Epithelial cell of prostate (primary cell): ENCODE measurements around the gene WBP1.
"Not testable (repeated sequence)": the region's sequence is repeated elsewhere in the genome, so short reads cannot be mapped to it uniquely, and the experiment has no call there.

Source experiments
- DNase-seq: peaks from one replicate; pipeline ENCODE4 v3.0.0-alpha.2; 2011; ENCODE audit warnings: low read depth, low spot score
- H3K27ac ChIP-seq: fragments of 450-650 bp; 2 replicates; pipeline ENCODE4 v1.5.1; 2017; ENCODE audit warnings: mild to moderate bottlenecking

The WBP1 gene

DNA sequence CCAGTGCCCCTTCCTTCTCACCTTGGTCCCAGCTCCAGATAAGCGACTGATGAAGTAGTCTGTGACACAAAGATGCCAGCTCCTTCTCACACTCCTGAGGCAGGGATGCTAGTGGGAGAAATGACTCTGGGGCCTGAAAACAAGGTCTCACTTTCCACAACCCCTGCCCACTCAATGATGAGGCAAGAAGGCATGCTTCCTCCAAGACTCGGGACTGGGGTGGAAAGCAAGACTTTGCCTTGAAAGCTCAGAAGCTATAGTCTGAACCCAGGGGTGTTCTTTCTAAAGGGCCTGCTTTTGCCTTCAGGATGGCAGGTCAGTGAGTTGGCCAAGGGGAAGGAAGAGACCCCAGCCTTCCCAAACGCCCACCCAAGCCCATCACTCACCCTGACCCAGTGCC lies 23.2 kb downstream of the WBP1 start:
- no peak overlapping the region for H3K27ac ChIP-seq
- no peak for DNase-seq

DNA sequence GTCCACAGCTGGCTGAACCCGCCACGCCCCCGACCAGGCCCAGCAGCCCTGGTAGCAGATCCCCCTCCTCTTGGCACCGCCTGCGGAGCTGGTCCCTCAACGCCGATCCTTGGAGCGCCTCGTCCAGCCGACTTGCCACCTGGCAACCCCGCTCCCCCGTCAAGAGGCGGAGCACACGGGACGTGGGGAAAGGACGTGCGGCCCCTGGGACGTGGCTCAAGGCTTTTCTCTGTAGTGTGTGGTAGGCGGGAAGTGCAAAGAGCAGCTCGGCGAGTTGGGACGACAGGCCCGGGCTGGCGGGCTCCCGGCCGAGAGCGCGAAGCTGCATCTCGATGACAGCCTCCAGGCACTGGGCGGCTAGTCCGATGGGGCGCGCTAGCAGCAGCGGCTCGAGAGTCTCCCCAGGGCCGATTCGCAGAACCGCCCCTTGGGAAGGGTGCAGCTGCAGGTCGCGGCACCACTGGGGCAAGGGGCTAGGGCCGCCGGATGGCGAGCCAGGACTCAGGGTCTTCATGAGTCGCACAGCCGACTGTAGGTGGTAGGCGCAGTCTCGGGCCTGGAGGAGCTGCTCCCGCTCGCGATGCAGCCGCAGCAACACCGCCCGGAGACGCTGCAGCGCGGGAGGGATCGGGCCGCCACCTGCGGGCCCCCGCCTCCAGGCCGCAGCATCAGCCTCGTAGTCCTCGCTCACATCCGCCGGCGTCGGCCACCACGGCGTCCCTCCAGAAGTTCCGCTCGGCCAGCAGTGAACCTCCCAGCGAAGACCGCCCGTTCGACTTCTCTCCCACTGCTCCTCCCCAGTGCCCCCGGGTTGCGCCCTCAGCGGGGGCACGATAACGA lies 23.9 kb downstream of the WBP1 start:
- H3K27ac ChIP-seq, result peak overlapping the region; percentile 80
- no peak for DNase-seq

DNA sequence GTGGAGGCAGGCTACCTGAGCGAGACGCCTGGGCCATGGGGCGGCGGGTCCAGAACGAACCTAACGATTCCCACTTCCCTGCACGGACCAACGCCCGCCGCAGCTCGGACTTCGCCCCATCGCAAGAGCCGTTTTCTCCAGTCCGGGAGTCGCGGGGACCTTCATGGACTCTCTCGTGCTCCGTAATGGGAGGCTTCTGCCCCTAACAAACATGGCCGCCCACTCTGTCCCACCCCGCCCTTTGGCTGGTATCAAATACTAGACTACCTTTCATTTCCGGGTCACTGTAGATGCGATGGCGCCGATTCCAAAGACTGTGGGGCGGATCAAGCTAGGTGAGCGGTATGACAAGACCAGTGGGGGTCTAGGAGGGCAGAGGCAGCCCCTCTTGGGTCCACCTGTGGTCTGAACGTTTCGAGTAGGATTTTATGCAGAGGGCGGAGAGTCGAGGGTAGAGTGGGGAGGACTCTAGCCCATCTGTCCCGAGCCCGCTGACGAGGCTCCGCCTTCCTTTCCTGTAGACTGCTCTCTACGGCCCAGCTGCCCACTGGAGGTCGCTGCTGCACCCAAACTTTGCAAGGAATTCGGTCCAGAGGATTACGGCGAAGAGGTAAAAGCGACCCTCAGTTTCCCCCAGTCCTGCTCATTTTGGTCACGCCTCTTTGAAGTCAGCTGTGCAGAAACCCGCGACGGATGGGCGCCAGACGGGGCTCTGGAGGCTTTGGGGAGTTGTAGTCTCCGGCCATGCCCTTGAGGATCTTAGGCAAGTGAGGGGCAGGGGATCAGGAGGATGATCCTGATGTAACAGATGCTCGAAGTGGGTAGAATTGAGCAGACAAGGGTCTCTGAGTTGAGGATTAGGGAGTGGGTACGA lies 24.8 kb downstream of the WBP1 start, which contains the start of the genes CCDC142 and TTC31:
Gene CCDC142, minus strand, starts transcription at position 198 of the 874 bp plus-strand sequence. Its CDS starts 161 bp downstream, at position 37.
Gene TTC31, plus strand, starts transcription at position 281 of the 874 bp plus-strand sequence. Its CDS starts 15 bp downstream, at position 296.
- peak within 1 kb of the TSS; percentile 80 for H3K27ac ChIP-seq
- DNase-seq, result peak; percentile 60

DNA sequence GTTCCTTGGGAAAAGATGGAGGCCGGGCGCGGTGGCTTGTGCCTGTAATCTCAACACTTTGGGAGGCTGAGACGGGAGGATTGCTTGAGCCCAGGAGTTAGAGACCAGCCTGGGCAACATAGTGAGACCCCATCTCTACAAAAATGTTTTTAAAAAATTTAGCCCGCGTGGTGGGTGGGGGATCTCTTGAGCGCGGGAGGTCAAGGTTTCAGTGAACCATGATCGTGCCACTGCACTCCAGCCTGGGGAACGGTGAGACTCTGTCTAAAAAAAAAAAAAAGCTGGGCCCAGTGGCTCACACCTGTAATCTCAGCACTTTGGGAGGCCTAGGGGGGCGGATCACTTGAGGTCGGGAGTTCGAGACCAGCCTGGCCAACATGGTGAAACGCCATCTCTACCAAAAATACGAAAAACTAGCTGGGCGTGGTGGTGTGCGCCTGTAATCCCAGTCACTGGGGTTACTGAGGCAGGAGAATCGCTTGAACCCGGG lies 25.5 kb downstream of the WBP1 start:
- H3K27ac ChIP-seq, result peak overlapping the region; percentile 80
- DNase-seq, result not testable (repeated sequence)

DNA sequence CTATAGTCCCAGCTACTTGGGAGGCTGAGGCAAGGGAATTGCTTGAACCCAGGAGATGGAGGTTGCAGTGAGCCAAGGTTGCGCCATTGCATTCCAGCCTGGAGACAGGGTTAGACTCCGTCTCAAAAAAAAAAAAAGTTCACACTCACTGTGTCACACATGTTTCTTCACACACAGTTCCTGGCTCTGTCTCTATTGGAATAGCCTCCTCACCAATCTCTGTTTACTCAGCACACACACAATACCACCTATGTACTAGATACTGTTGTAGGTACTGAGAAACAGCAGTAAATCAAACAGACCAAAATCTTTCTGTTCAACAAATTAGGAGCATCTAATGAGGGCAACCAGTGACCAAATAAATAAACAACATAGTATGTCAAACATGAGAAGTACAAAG lies 27.9 kb downstream of the WBP1 start:
- H3K27ac ChIP-seq, result no peak overlapping the region
- DNase-seq, result no peak

DNA sequence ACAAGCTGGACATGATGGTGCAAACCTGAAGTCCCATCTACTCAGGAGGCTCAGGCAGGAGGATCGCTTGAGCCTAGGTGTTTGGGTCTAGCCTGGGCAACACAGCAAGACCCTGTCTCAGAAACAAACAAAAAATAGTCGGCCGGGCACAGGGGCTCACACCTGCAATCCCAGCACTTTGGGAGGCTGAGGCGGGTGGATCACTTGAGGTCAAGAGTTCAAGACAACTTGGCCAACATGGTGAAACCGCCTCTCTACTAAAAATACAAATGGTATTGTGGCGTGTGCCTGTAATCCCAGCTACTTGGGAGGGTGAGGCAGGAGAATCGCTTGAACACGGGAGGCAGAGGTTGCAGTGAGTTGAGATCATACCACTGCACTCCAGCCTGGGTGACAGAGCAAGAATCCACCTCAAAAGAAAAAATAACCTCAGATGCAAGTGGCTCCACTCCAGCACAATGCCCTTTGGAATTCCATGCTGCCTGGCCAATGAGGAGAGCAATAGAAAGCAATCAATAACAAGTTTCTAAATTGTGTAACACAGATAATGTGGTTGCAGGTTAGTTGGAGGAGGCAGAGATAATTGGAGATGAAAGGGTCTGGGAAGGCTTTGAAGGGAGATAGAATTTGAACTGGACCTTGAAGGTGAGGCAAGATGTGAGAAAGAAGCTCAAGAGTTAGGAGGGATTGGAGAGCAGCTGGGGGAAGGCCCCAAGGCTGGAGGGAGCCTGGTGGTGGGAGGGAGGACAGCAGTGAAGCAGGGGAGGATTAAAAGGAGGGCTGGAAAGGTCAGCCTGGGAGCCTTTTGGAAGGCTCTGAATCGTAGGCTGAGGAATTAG lies 30.6 kb downstream of the WBP1 start:
- H3K27ac ChIP-seq, result peak overlapping the region; percentile 56
- no peak for DNase-seq

DNA sequence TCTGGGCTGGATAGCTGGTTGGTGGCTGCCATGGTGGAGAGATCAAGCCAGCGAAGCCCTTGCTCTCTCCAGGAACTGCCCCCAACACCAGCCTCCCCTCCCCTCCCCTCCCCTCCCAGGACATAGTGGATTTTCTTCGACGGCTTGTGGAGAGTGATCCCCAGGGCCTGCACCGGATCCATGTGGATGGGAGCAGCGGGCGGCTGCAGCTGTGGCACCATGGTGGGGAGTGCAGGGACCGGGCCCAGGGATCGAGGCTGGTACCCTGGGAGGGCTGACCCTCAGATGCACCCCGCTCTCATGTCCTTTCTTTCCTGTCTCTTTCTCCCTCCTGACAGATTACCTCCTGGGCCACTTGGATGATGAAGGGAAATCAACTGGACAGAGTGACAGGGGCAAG lies 31.7 kb downstream of the WBP1 start:
- no peak overlapping the region for H3K27ac ChIP-seq
- no peak for DNase-seq

DNA sequence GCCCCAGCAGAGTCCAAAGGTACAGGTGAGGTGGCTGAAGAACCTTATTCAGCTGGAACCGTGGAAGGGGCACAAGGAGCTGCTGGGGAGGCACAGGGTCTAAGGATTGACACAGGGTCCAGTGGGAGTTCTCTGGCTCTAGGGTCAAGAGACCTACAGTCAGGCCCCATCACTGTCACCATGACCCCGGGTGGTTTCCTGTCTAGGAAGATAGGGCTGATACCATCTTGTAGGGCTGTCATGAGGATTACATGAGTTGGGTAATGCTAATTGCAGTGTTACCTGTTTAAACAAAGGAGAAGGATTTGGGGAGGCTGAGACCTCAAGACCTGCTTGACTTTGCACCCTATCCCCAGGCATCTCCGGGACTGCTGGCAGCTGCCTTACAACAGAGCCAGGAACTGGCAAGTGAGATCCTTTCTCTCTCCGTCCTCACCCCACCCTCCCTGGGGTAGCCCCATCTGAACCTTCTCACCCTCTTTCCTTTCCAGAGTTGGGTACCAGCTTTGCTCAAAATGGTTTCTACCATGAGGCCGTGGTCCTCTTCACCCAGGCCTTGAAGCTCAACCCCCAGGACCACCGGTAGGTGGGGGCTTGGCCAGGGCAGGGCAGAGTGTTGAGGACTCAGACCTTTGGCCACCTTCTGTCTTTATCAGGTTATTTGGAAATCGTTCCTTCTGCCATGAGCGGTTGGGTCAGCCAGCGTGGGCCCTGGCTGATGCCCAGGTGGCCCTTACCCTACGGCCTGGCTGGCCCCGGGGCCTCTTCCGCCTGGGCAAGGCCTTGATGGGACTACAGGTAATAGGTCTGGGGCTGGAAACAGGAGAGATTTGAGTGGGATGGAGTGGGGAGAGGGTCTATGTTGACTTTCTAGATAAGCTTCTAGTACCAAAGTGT lies 33.7 kb downstream of the WBP1 start:
- DNase-seq, result no peak
- H3K27ac ChIP-seq, result no peak overlapping the region

DNA sequence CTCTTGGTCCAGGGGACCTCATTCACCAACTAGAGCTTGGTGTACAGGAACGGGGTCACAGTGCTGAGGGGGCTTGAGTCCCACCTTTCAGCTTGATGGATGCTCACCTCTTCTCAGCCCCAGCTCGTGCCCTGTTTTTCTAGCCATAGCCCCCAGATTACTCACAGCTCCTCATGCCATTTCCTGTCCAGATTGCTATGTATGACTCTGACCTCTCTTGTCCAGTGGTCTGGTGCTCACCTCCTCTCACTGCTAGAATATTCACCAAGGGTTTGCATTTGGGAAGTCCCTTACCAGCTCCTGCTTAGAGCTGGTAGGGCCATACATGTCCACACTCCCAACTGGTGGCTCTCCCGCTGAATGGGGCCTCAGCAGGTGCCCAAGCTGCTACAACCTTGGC lies 35.3 kb downstream of the WBP1 start:
- no peak for DNase-seq
- H3K27ac ChIP-seq, result no peak overlapping the region

DNA sequence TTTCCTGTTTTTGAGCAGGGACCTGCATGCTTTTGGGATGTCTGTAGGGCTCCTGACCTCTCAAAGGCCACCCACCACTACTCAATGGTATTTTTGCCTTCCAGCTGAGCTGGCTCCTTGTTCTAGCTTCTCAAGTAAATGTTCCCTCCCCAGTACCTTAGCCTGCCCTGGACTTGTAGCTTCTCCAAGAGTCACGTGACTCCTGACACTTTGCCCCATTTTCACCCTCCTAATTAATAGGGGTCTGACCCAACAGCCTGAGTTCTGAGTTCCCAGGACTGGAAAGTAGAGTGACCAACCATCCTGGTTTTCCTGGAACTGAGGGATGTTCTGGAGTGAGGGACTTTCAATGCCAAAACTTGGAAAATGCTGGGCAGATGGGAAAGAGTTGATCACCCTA lies 37.2 kb downstream of the WBP1 start:
- no peak overlapping the region for H3K27ac ChIP-seq
- no peak for DNase-seq

DNA sequence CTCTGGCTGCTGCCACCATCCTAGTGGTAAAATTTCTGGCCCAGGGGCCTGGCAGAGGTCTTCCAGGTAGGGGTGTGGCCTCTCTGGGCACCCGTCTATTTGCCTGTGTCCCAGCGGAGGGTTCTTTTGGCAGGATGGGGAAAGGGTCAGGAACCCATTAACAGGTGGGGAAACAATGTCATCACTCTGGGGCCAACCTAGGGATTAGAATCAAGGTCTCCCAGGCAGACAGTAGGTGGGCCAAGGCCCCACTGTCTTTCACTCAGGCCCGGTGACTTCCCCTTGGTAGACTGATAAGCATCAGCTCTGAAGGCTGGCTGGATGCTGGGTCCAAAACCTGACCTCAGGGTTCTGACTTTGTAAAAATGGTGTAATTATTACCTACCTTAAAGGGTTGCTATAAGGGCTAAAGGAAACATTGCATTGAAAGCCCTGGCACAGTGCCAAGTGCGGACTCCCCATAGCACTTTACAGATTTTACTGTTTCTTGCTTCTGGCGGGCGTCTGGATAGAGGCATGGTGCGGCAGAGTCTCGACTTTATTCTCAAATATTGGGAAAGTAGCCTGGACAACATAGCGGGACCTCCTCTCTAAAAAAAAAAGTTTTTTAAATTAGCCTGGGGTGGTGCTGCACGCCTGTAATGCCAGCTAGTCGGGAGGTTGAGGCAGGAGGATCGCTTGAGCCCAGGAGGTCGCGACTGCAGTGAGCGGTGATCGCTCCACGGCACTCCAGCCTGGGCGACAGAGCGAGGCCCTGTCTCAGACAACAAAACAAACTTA lies 38.9 kb downstream of the WBP1 start:
- no peak for DNase-seq
- no peak overlapping the region for H3K27ac ChIP-seq

DNA sequence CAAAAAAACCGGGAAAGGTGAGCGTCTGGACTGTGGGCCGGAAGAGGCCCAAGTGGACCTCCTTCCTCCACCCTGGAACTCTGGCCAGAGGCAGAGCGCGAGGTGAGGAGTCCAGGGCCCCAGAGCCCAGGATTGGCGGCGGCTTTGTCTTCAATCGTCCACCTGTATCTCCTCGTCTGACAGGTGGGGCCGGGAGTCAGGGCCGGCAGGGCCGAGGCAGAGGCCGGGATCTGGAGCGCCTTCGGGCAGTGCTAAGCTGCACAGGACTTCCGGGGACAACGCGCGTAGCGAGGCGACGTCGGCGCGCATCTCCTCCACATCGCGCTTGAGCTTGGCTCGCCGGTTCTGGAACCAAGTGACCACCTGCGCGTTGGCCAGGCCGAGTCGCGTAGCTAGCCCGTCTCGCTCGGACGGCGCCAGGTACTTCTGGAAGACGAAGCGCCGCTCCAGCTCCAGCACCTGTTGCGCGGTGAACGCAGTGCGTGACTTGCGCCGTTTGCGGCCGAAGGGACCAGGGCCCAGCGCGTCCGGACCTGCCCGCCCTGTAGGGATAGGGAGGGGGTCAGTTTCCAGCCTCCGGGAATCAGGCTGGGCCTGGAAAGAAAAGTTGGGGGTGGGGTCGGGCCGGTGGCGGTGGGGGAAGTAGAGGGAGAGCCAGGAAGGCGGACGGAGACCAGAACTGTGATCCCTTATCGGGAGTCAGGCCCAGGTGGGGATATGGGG lies 39.7 kb downstream of the WBP1 start:
- no peak overlapping the region for H3K27ac ChIP-seq
- DNase-seq, result no peak

DNA sequence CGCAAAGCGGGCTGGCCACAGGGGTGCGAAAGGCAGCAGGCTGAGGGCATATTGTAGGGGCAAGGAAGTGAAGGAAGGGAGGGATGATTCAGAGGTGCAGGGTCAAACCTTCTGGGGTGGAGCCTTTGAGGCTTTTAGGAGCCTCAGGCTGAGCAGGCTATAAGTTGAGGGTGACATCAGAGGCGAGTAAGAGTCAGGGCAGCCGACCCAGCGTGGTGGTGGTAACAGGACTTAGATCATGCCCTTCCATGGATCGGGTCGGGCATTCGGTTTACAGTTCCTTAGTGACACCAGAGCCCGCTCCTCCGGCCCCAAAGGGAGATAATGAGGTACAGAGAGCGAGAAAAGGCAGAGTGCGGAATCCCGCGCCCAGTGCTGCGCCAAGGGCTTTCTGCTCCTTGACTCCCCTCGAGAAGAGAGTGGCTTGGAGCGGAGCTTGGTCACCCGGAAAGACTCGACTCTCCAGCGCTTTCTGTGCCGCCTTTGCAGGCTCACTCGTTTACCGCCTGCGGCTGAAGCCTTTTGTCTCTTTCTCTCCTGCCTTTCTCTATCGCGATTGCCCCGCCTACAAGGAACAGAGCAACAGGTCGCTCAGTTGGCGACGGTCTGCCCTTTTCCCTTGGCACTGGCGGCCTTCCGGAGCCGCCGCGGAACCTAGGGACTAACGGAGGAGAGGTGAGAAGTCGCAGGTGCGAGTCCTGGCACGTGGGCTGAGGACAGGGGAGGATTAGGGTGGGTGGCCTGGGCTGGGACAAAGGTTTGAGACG lies 40.4 kb downstream of the WBP1 start:
- DNase-seq, result no peak
- H3K27ac ChIP-seq, result no peak overlapping the region

DNA sequence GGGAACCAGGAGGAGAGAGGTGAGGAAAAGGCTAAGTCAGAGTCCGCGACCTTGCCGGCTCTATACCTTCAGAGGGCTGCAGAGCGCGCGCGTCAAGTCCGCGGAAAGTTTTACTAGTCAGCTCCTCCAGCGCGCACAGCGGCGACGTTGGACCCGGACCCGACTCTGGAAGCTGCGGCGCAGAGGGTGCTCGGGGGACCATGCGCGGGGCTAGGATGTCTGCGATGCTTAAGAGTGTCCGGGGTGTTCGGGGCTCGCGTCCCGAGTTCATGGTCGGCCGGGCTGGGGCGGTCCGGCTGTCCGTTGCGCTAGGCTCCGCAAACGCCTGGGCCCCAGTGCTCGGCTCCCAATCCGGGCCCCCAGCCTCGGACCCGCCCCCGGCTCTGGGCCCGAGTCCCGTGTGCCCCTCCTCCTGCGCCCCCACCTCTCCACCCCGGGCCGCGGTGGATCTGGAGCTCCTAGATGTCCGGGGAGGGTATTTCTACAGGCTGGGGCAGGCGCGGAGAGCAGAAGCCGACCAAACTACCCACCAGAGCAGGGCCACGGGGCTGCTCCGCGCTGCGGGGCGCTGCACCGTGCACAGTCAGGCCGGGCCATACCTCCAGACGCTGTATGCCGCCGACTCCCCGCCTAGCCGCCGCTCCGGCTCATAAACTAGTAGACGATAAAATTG lies 41.2 kb downstream of the WBP1 start, which contains the start of gene LBX2:
Gene LBX2, minus strand, starts transcription at position 337 of the 673 bp plus-strand sequence. Its CDS starts 66 bp downstream, at position 271.
- no peak for DNase-seq
- H3K27ac ChIP-seq, result no peak within 1 kb of the TSS

DNA sequence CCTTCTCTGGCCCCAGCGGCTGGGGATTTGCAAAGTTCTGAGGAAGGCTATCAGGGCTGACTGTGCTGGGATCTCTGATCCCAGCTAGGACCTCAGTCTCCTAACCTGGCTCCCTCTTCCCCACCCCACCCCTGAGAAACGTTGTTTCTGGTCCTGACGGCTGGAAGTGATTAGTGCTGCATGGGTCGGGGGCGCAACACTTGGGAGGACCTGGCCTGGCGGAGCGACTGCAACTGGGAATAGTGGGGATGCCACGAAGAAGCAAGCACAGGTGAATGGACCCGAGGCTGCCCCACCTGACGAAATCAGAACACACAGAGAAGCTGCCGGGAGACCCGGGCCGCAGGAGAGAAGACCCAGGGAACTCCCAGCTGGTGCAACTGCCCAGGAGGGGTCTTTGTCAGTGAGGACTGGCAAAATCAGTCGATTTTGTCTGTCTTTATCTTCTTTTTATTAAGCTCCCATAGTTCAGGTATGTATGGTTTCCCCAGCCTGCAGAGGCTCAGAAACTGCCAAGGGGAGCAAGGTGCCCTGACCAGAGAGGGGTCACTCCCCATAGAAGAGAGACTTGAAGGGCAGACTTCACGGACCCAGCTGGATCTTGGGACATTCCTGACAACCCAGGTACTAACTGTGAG lies 41.8 kb downstream of the WBP1 start:
- H3K27ac ChIP-seq, result no peak overlapping the region
- DNase-seq, result no peak

DNA sequence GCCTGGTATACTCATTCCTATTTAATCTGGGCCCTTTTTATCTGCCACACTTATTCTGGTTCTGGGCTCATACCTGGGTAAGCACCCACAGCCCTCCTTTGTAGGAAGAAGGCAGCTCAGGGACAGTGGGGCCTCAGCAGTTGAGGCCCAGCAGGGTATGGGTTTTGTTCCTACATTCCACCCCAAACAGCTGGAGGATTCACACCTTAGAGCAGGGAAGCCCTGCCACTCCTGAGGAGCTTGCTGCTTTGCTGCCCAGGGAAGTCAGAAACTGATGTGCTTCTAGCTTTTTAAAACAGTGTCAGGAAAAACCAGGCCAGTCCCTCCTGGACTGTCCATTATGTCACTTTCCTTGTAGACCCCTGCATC lies 42.3 kb downstream of the WBP1 start:
- no peak overlapping the region for H3K27ac ChIP-seq
- no peak for DNase-seq
